AG09309 (cell line): ENCODE results near the gene HSPA5.
"Not testable (repeated sequence)": the region's sequence is repeated elsewhere in the genome, so short reads cannot be mapped to it uniquely, and the experiment has no call there.

ENCODE experiments used
- DNase-seq: peaks from one replicate; pipeline ENCODE4 v3.0.0-alpha.2; 2010; ENCODE audit warnings: low read depth
- H3K4me3 ChIP-seq: 2 replicates; pipeline ENCODE4 v1.5.1; 2011; ENCODE audit warnings: mild to moderate bottlenecking, low read depth, low read length, moderate library complexity; ENCODE audit not compliant: control insufficient read depth
- TF ChIP-seq, protein P1 (sequence below): IDR thresholded peaks from 2 replicates; pipeline ENCODE4 v1.5.1; 2011; ENCODE audit warnings: mild to moderate bottlenecking, low read depth, low read length, inconsistent platforms; ENCODE audit not compliant: insufficient read depth, control insufficient read depth; ENCODE audit errors: missing control alignments

The HSPA5 gene

GRCh38 chr9:125241000-125241862, at the start of gene HSPA5:
Gene HSPA5 (minus strand): TSS chr9:125241343. CDS start chr9:125241126, 217 bp downstream.
- TF ChIP-seq, protein P1, sequence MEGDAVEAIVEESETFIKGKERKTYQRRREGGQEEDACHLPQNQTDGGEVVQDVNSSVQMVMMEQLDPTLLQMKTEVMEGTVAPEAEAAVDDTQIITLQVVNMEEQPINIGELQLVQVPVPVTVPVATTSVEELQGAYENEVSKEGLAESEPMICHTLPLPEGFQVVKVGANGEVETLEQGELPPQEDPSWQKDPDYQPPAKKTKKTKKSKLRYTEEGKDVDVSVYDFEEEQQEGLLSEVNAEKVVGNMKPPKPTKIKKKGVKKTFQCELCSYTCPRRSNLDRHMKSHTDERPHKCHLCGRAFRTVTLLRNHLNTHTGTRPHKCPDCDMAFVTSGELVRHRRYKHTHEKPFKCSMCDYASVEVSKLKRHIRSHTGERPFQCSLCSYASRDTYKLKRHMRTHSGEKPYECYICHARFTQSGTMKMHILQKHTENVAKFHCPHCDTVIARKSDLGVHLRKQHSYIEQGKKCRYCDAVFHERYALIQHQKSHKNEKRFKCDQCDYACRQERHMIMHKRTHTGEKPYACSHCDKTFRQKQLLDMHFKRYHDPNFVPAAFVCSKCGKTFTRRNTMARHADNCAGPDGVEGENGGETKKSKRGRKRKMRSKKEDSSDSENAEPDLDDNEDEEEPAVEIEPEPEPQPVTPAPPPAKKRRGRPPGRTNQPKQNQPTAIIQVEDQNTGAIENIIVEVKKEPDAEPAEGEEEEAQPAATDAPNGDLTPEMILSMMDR, result peak; percentile 18
- peak within 1 kb of the TSS; percentile 69 for H3K4me3 ChIP-seq
- peak; percentile 99 for DNase-seq

DNA sequence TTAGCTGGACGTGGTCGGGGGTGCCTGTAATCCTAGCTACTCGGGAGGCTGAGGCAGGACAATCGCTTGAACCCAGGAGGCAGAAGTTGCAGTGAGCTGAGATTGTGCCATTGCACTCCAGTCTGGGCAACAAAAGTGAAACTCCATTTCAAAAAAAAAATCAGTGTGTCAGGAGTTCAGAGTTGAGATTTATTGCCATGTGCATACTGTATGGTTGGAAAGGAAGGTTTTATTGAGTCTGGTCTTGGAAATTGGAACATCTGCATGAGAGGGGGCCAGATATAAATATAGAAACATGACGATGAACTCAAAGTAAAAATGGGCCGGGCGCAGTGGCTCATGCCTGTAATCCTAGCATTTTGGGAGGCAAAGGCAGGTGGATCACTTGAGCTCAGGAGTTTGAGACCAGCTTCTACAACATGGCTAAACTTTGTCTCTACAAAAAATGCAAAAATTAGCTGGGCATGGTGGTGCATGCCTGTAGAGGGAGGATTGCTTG, 45.8 kb upstream of the HSPA5 start:
- not testable (repeated sequence) for DNase-seq, H3K4me3 ChIP-seq

- TF ChIP-seq, protein P1, result no peak
- no peak overlapping the region for H3K4me3 ChIP-seq
- DNase-seq, result no peak
Measured at GRCh38 chr9:125284855-125285254, 43.7 kb upstream of the HSPA5 start.

DNA sequence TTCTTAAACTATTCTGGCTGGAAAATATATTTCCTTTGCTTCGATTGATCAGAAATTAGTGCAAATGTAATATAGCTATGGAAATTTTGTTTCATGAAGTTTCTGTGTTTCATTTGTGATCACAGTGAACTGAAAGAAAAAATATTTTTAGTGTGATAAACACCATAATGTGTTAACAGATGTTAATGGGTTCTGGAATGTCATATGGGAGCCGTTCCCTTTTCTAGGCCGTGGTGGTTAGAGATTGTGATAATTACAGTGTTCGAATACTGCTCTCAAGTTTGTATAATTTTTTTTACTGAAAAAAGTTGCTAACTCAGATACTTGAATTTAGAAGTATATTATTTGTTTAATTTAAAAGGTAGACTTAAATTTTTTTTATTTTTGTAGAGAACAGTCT, 39.8 kb upstream of the HSPA5 start:
- no peak for DNase-seq
- TF ChIP-seq, protein P1, result no peak

DNA sequence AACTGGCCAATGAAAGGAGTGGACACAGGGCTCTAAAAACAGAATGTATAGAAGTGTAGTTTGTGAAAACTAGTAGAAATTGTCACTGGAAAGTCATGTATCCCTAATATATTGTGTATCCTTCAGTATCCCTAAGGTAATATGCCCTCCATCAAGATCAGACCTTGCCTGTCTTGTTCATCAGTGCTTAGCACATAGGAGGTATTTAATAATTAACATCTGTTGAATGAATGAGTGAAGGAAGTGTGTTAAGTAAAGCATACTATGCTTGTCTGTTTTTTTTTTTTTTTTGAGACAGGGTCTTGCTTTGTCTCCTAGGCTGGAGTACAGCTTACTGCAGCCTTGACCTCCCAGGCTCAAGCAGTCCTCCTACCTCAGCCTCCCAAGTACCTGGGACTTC, 36.3 kb upstream of the HSPA5 start:
- TF ChIP-seq, protein P1, result no peak
- no peak overlapping the region for H3K4me3 ChIP-seq
- no peak for DNase-seq

More for the DNA sequence above, 39.8 kb upstream of the HSPA5 start:
- H3K4me3 ChIP-seq, result no peak overlapping the region

DNA sequence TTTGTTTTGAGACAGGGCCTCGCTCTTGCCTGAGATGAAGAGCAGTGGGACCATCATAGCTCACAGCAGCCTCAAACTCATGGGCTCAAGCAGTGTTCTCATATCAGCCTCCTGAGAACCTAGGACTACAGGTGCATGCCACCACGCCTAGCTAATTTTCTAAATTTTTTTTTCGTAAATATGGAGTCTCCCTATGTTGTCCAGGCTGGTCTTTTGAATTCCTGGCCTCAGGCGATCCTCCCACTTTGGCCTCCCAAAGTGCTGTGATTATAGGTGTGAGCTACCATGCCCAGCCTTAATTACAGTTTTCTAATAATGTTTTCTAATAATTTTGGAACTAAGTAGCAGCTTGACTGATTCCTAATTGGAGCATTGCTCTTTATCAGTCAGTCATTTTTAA, 35.6 kb upstream of the HSPA5 start:
- TF ChIP-seq, protein P1, result no peak
- H3K4me3 ChIP-seq, result no peak overlapping the region
- DNase-seq, result no peak

- TF ChIP-seq, protein P1, result no peak
- no peak overlapping the region for H3K4me3 ChIP-seq
- no peak for DNase-seq
Measured at GRCh38 chr9:125272697-125273096, 31.6 kb upstream of the HSPA5 start.
